ENCODE results near the gene CYP27B1. TPM values are rescaled to one million over a fixed set of nuclear protein-coding genes. Genes with fewer than 3 reads are reported as not detected.

CYP27B1 gene
- total and polyA plus RNA-seq, 9 of the 15 experiments (the other 6 are each of a cell fraction or from before 2014, with no cell fraction given): 0.18 to 4.2 (median 1.8) TPM

DNA sequence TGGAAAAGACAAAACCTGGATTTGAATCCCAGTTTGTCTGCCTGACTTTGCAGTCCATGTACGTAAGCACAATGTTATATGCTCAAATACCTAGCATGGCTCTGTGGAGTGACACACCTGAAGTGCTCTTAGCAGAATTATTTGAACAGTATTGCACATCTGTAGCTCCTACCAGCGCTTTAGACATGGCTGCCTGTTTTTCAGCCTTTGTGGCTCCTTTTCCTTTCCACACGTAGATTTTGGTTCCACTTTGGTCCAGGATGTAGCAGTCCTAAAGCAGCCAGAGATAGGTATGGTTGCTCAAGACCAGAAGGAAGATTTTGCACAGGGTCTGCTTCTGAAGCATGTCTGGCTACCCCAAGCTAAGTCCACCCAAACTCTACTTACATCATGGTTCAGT, 42.5 kb upstream of the CYP27B1 start:
- Histone ChIP-seq H3K9ac (ENCODE audit: insufficient read depth in 1 of 2, low read depth in 2 of 2, low read length in 2 of 2) (no peak overlapping the region), H3K9me3 (replicated peaks; ENCODE audit: control insufficient read depth, insufficient read depth, low read depth, low read length) (no peaks in the 10 kb centered on the region), H3K79me2 (ENCODE audit: control insufficient read depth, insufficient read depth, low read length) (no peaks in the 10 kb centered on the region), H4K20me1 (replicated peaks; ENCODE audit: control insufficient read depth, insufficient read depth, low read length) (no peaks in the 10 kb centered on the region), H3K4me2 (ENCODE audit: insufficient read depth, low read length) (no peak overlapping the region), H3K36me3 (ENCODE audit: control insufficient read depth, insufficient read depth, low read length) (peaks cover 5% of the 10 kb centered on the region; the same call in 2 of the 3 replicates), H3K27me3 (ENCODE audit: control insufficient read depth in 2 of 2, insufficient read depth in 2 of 2, low read length in 2 of 2) (no peaks in the 10 kb centered on the region), H3K9me1 (ENCODE audit: control insufficient read depth, insufficient read depth, low read length) (peaks cover 3% of the 10 kb centered on the region), H3K27ac (ENCODE audit: extremely low read depth, low read depth, low read length) (no peak overlapping the region), H3K4me1 (replicated peaks in 1 of 2; ENCODE audit: control insufficient read depth in 2 of 2, insufficient read depth in 2 of 2, low read length in 2 of 2) (peaks cover 5 to 10% of the 10 kb centered on the region in 2 experiments; a peak in 3 of 5 replicates), H3K4me3 (no peak overlapping the region), H2AFZ (ENCODE audit: low read depth, low read length) (no peak overlapping the region)
- no TSS peak for BruUV-seq (replicated peaks)
- FAIRE-seq: no peak
- ChIA-PET POLR2A (interaction anchor here (3.3 kb wide), 1 partner anchor 10 kb away, joined by 21 read pairs; no protein-coding TSS in a partner anchor), CTCF (ENCODE audit: low intra/inter-chr PET ratio) (no interaction called here)
- TF ChIP-seq, protein P1, sequence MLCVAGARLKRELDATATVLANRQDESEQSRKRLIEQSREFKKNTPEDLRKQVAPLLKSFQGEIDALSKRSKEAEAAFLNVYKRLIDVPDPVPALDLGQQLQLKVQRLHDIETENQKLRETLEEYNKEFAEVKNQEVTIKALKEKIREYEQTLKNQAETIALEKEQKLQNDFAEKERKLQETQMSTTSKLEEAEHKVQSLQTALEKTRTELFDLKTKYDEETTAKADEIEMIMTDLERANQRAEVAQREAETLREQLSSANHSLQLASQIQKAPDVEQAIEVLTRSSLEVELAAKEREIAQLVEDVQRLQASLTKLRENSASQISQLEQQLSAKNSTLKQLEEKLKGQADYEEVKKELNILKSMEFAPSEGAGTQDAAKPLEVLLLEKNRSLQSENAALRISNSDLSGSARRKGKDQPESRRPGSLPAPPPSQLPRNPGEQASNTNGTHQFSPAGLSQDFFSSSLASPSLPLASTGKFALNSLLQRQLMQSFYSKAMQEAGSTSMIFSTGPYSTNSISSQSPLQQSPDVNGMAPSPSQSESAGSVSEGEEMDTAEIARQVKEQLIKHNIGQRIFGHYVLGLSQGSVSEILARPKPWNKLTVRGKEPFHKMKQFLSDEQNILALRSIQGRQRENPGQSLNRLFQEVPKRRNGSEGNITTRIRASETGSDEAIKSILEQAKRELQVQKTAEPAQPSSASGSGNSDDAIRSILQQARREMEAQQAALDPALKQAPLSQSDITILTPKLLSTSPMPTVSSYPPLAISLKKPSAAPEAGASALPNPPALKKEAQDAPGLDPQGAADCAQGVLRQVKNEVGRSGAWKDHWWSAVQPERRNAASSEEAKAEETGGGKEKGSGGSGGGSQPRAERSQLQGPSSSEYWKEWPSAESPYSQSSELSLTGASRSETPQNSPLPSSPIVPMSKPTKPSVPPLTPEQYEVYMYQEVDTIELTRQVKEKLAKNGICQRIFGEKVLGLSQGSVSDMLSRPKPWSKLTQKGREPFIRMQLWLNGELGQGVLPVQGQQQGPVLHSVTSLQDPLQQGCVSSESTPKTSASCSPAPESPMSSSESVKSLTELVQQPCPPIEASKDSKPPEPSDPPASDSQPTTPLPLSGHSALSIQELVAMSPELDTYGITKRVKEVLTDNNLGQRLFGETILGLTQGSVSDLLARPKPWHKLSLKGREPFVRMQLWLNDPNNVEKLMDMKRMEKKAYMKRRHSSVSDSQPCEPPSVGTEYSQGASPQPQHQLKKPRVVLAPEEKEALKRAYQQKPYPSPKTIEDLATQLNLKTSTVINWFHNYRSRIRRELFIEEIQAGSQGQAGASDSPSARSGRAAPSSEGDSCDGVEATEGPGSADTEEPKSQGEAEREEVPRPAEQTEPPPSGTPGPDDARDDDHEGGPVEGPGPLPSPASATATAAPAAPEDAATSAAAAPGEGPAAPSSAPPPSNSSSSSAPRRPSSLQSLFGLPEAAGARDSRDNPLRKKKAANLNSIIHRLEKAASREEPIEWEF (CRISPR knock-in tag; IDR thresholded peaks at IDR 0.05): no peak
- TF ChIP-seq KDM4B (IDR thresholded peaks at IDR 0.05; ENCODE audit: borderline replicate concordance in 2 of 2, low read depth in 1 of 2) (no peak), ZNF707 (CRISPR knock-in tag; conservative IDR thresholded peaks at IDR 0.05) (no peak)
- TF ChIP-seq, protein P2, sequence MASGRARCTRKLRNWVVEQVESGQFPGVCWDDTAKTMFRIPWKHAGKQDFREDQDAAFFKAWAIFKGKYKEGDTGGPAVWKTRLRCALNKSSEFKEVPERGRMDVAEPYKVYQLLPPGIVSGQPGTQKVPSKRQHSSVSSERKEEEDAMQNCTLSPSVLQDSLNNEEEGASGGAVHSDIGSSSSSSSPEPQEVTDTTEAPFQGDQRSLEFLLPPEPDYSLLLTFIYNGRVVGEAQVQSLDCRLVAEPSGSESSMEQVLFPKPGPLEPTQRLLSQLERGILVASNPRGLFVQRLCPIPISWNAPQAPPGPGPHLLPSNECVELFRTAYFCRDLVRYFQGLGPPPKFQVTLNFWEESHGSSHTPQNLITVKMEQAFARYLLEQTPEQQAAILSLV (tag; IDR thresholded peaks at IDR 0.05): no peak
- intact Hi-C loops (cut with micrococcal nuclease): no loop called here
- DNase-seq (ENCODE audit: extremely low read depth in 1 of 4, low spot score in 3 of 4): no peak
- in situ Hi-C loops (cut with MboI): no loop called here
- ATAC-seq: no peak
- 42% methylated on average over 3 of the region's 3 CpGs for WGBS (ENCODE audit: insufficient coverage, low coverage, missing lambda C conversion rate)
